HCT116 (cell line): ENCODE results near the gene STAT4. TPM values are rescaled to one million over a fixed set of nuclear protein-coding genes. Genes with fewer than 3 reads are reported as not detected.

Source experiments
- ATAC-seq: fragments of 200-7000 bp; cut with Tn5 transposase; 2 replicates; pipeline ENCODE4 v1.9.1; 2020; ENCODE audit warnings: mild to moderate bottlenecking, moderate library complexity
- BruUV-seq: library from RNA; stranded (reverse); fragments of 400-500 nt; replicated peaks from 2 replicates; lab custom pipeline; 2021; lab: Mats Ljungman, UMichigan
- CTCF ChIA-PET: fragments of 300-600 bp; sonication (Branson Sonifier 250); formaldehyde crosslinking; loops from one replicate; lab custom pipeline; 2021; ENCODE audit warnings: antibody characterized with exemption; lab: Charles Lee
- POLR2A ChIA-PET: fragments of 300-600, 350-600 bp; sonication (Branson Sonifier 250); formaldehyde crosslinking; loops from one replicate; lab custom pipeline; 2021; ENCODE audit warnings: antibody characterized with exemption; lab: Charles Lee
- RAD21 ChIA-PET, 2 experiments: fragments of 300-600 bp; sonication (Branson Sonifier 250); formaldehyde crosslinking; loops; one replicate each; lab custom pipeline; 2023; ENCODE audit warnings: low total read pairs in 2 of 2; ENCODE audit not compliant: uncharacterized antibody in 2 of 2, unreplicated experiment in 2 of 2, low non-redundant PET in 1 of 2; lab: Charles Lee
- DNase-seq: peaks from one replicate; pipeline ENCODE4 v3.0.0-alpha.2; 2010; ENCODE audit warnings: low read depth, low spot score
- H2AFZ ChIP-seq: fragments of 200-600 bp; shearing (Covaris generic), sonication (generic); 2 replicates; pipeline ENCODE4 v1.6.1; 2017; ENCODE audit warnings: low read depth, mixed run types, mixed read lengths, antibody characterized with exemption, low read length; ENCODE audit not compliant: poor library complexity, severe bottlenecking
- H3K27ac ChIP-seq: 2 replicates; pipeline ENCODE4 v1.5.1; 2012; ENCODE audit warnings: low read depth, low read length
- H3K27me3 ChIP-seq: fragments of 200-600 bp; sonication (generic); 2 replicates; pipeline ENCODE4 v1.6.1; 2016; ENCODE audit warnings: mixed run types, low read length, mixed read lengths; ENCODE audit not compliant: insufficient read depth
- H3K36me3 ChIP-seq, 2 experiments: fragments of 200-500 bp in 1 of 2; fragments of 200-600 bp in 1 of 2; sonication (Bioruptor generic) in 1 of 2; sonication (generic) in 1 of 2; 2 replicates each; pipeline versions ENCODE4 v1.5.1 to v1.6.1; 2014 to 2016; ENCODE audit warnings: low read length in 2 of 2, inconsistent platforms in 1 of 2, mixed read lengths in 1 of 2, mixed run types in 1 of 2; ENCODE audit not compliant: insufficient read depth in 2 of 2, control insufficient read depth in 1 of 2
- H3K4me1 ChIP-seq, 2 experiments: fragments of 200-600 bp in 1 of 2; sonication (generic) in 1 of 2; 2 replicates each; pipeline versions ENCODE4 v1.5.1 to v1.6.1; 2012 to 2017; ENCODE audit warnings: low read length in 2 of 2, inconsistent platforms in 1 of 2, mild to moderate bottlenecking in 1 of 2, mixed read lengths in 1 of 2, mixed run types in 1 of 2, moderate library complexity in 1 of 2; ENCODE audit not compliant: insufficient read depth in 2 of 2, control insufficient read depth in 1 of 2
- H3K4me2 ChIP-seq: fragments of 200-600 bp; sonication (generic); 2 replicates; pipeline ENCODE4 v1.6.1; 2017; ENCODE audit warnings: mixed run types, low read length, mixed read lengths
- H3K4me3 ChIP-seq, 2 experiments: fragments of 200-600 bp in 1 of 2; sonication (generic) in 1 of 2; replicated peaks in 1 of 2; 2 replicates each; pipeline ENCODE4 v1.5.1; 2011 to 2016; ENCODE audit warnings: low read length in 2 of 2, control low read depth in 1 of 2, low read depth in 1 of 2, mild to moderate bottlenecking in 1 of 2, mixed read lengths in 1 of 2, mixed run types in 1 of 2
- H3K79me2 ChIP-seq: fragments of 200-600 bp; sonication (generic); 2 replicates; pipeline ENCODE4 v1.6.1; 2017; ENCODE audit warnings: mild to moderate bottlenecking, mixed run types, low read length, moderate library complexity, mixed read lengths; ENCODE audit not compliant: insufficient read depth
- H3K9ac ChIP-seq: fragments of 200-600 bp; sonication (generic); 2 replicates; pipeline ENCODE4 v1.6.1; 2016; ENCODE audit warnings: low read length, mixed read lengths
- H3K9me2 ChIP-seq: fragments of 200-600 bp; sonication (generic), shearing (Covaris generic); 2 replicates; pipeline ENCODE4 v1.6.1; 2017; ENCODE audit warnings: mixed run types, mild to moderate bottlenecking, moderate library complexity; ENCODE audit not compliant: insufficient read depth
- H3K9me3 ChIP-seq, 2 experiments: fragments of 200-500 bp in 1 of 2; fragments of 200-600 bp in 1 of 2; sonication (Bioruptor generic) in 1 of 2; sonication (generic) in 1 of 2; 2 replicates each; pipeline ENCODE4 v1.6.1; 2014 to 2017; ENCODE audit warnings: low read length in 2 of 2, mixed read lengths in 2 of 2, inconsistent platforms in 1 of 2, low read depth in 1 of 2, mild to moderate bottlenecking in 1 of 2, mixed run types in 1 of 2, moderate library complexity in 1 of 2; ENCODE audit not compliant: control insufficient read depth in 1 of 2, insufficient read depth in 1 of 2
- H4K20me1 ChIP-seq: fragments of 200-600 bp; sonication (generic), shearing (Covaris generic); 2 replicates; pipeline ENCODE4 v1.6.1; 2017; ENCODE audit warnings: mixed run types, mild to moderate bottlenecking, moderate library complexity; ENCODE audit not compliant: insufficient read depth
- ATF3 ChIP-seq: IDR thresholded peaks from 2 replicates; pipeline ENCODE4 v1.6.1; 2012
- CBX3 ChIP-seq: IDR thresholded peaks from 2 replicates; pipeline ENCODE4 v1.6.1; 2012; ENCODE audit warnings: low read depth
- CTCF ChIP-seq, 3 experiments: fragments of 200-600 bp in 1 of 3; sonication (generic) in 1 of 3; IDR thresholded peaks in 2 of 3; conservative IDR thresholded peaks in 1 of 3; 2 replicates each; pipeline ENCODE4 v1.5.1; 2012 to 2017; ENCODE audit warnings: low read depth in 2 of 3, low read length in 2 of 3, antibody characterized with exemption in 1 of 3, borderline replicate concordance in 1 of 3, control low read depth in 1 of 3, mild to moderate bottlenecking in 1 of 3, mixed read lengths in 1 of 3, mixed run types in 1 of 3, moderate library complexity in 1 of 3; ENCODE audit not compliant: insufficient read depth in 1 of 3
- EGR1 ChIP-seq: IDR thresholded peaks from 2 replicates; pipeline ENCODE4 v1.6.1; 2012; ENCODE audit warnings: low read depth
- EZH2 ChIP-seq: fragments of 200-600 bp; sonication (generic); IDR thresholded peaks from 2 replicates; pipeline ENCODE4 v1.6.1; 2017; ENCODE audit warnings: antibody characterized with exemption, mixed run types
- EZH2phosphoT487 ChIP-seq: fragments of 200-600 bp; IDR thresholded peaks from 2 replicates; pipeline ENCODE4 v1.6.1; 2018; ENCODE audit warnings: antibody characterized with exemption, borderline replicate concordance
- MAX ChIP-seq: IDR thresholded peaks from 2 replicates; pipeline ENCODE4 v1.6.1; 2012
- POLR2AphosphoS5 ChIP-seq: IDR thresholded peaks from 2 replicates; pipeline ENCODE4 v1.6.1; 2011; ENCODE audit warnings: mild to moderate bottlenecking, low read depth, low read length, moderate library complexity
- intact Hi-C: fragments of 100-400 bp; cut with micrococcal nuclease; formaldehyde crosslinking; loops from 2 replicates; pipeline ENCODE4 v1.10.0; 2022
- total RNA-seq: library from RNA; stranded (reverse); gene quantifications from one replicate; pipeline ENCODE4 v1.2.1, GENCODE V29; 2021; ENCODE audit not compliant: unreplicated experiment

STAT4 gene
- total RNA-seq, 1 experiment from 2014 or later, result 2.0 TPM

- Histone ChIP-seq H3K27ac (no peak overlapping the region), H3K4me3 (no peak overlapping the region), H3K36me3 (peaks cover 27 to 35% of the 10 kb centered on the region in 2 experiments; a peak in 3 of 4 replicates), H3K27me3 (no peaks in the 10 kb centered on the region), H3K4me2 (no peak overlapping the region), H3K9ac (no peak overlapping the region), H3K9me2 (no peaks in the 10 kb centered on the region), H3K79me2 (peaks cover 36% of the 10 kb centered on the region), H4K20me1 (no peaks in the 10 kb centered on the region), H3K9me3 (no peaks in the 10 kb centered on the region), H3K4me1 (peaks cover 4 to 21% of the 10 kb centered on the region in 2 experiments; a peak in 3 of 4 replicates), H2AFZ (no peak overlapping the region)
- ATAC-seq, result no peak
- no TSS peak for BruUV-seq
- DNase-seq, result no peak
- CTCF ChIA-PET, result interaction anchor here (1.1 kb wide), 1 partner anchor 9 kb away, joined by 3 read pairs; no protein-coding TSS in a partner anchor
- POLR2A ChIA-PET, result interaction anchor here (1.2 kb wide), 1 partner anchor 9 kb away, joined by 3 read pairs; no protein-coding TSS in a partner anchor
- RAD21 ChIA-PET, result no interaction called here
- TF ChIP-seq EGR1 (no peak), EZH2phosphoT487 (no peak), MAX (no peak), POLR2AphosphoS5 (no peak), CTCF (IDR thresholded peaks at IDR 0.05 in 2 of 3, conservative IDR thresholded peaks at IDR 0.05 in 1 of 3; ENCODE audit: borderline replicate concordance in 1 of 3, insufficient read depth in 1 of 3, low read depth in 2 of 3, low read length in 2 of 3) (no peak), CBX3 (no peak), ATF3 (no peak), EZH2 (no peak)
- intact Hi-C loops, result no loop called here
These were observed 139.6 kb downstream of the STAT4 start for GRCh38 chr2:191010887-191011885.
